Adrenal gland (tissue), 5 donors: ENCODE data around the gene AGK.

Source experiments
- POLR2A ChIP-seq, 2 donors: fragments of 450-650 bp; IDR thresholded peaks; one replicate each; pipeline ENCODE4 v1.6.1; 2017; ENCODE audit warnings: antibody characterized with exemption in 2 of 2, mild to moderate bottlenecking in 2 of 2, moderate library complexity in 1 of 2
- TF ChIP-seq, protein P1 (sequence below), 6 experiments: fragments of 450-650 bp in 4 of 6; fragments of 200-600 bp in 2 of 6; sonication (generic) in 1 of 6; IDR thresholded peaks; 1 replicate in 5 of 6; 2 replicates in 1 of 6; pipeline versions ENCODE4 v1.5.1 to v1.8.0; 2016 to 2021; ENCODE audit warnings: antibody characterized with exemption in 6 of 6, mild to moderate bottlenecking in 2 of 6, moderate library complexity in 1 of 6
- donor health status: DM: no; HTN: no; CAD: no.

DNA sequence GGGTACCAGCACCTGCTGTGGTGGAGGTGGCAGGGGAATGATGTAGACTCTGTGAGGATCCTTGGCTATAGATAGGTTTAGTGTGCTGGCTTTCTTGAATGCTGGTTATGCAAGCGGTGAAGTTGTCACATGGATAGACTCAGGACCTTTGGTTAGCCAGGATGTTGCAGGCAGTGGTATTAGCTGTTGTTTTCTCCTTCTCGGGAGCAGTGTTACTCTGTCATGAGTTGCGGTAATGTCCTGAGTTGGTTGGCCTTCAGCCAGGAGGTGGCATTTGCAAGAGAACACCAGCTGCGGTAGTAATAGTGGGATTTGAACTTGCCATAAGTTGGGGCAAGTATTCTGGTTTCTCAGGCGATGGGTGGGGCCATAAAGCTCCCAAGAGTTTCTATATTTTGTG, 10.8 kb downstream of the AGK start:
- TF ChIP-seq, protein P1, sequence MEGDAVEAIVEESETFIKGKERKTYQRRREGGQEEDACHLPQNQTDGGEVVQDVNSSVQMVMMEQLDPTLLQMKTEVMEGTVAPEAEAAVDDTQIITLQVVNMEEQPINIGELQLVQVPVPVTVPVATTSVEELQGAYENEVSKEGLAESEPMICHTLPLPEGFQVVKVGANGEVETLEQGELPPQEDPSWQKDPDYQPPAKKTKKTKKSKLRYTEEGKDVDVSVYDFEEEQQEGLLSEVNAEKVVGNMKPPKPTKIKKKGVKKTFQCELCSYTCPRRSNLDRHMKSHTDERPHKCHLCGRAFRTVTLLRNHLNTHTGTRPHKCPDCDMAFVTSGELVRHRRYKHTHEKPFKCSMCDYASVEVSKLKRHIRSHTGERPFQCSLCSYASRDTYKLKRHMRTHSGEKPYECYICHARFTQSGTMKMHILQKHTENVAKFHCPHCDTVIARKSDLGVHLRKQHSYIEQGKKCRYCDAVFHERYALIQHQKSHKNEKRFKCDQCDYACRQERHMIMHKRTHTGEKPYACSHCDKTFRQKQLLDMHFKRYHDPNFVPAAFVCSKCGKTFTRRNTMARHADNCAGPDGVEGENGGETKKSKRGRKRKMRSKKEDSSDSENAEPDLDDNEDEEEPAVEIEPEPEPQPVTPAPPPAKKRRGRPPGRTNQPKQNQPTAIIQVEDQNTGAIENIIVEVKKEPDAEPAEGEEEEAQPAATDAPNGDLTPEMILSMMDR (IDR thresholded peaks at IDR 0.05), result no peak
- TF ChIP-seq POLR2A (IDR thresholded peaks at IDR 0.05), result no peak
